Muscle layer of duodenum (tissue), 2 donors: ENCODE results near the gene CHD5.

Source experiments
- H3K27ac ChIP-seq: one replicate; pipeline ENCODE4 v1.7.0; 2013; ENCODE audit warnings: mild to moderate bottlenecking, low read length
- H3K27me3 ChIP-seq: one replicate; pipeline ENCODE4 v1.7.0; 2013; ENCODE audit warnings: low read depth, mild to moderate bottlenecking, control low read depth, low read length
- H3K36me3 ChIP-seq, 2 donors: one replicate each; pipeline ENCODE4 v1.7.0; 2013; ENCODE audit warnings: low read length in 2 of 2, control low read depth in 1 of 2, mild to moderate bottlenecking in 1 of 2; ENCODE audit not compliant: insufficient read depth in 2 of 2, control insufficient read depth in 1 of 2
- H3K4me1 ChIP-seq, 2 donors: one replicate each; pipeline ENCODE4 v1.7.0; 2013; ENCODE audit warnings: low read length in 2 of 2, mild to moderate bottlenecking in 2 of 2, control low read depth in 1 of 2, moderate library complexity in 1 of 2; ENCODE audit not compliant: insufficient read depth in 2 of 2, control insufficient read depth in 1 of 2
- H3K4me3 ChIP-seq, 2 donors: one replicate each; pipeline ENCODE4 v1.7.0; 2013; ENCODE audit warnings: low read length in 2 of 2, low read depth in 1 of 2, mild to moderate bottlenecking in 1 of 2
- H3K9me3 ChIP-seq, 2 donors: one replicate each; pipeline ENCODE4 v1.7.0; 2013; ENCODE audit warnings: low read length in 2 of 2, control low read depth in 1 of 2, mild to moderate bottlenecking in 1 of 2; ENCODE audit not compliant: control insufficient read depth in 1 of 2
- donor health status: healthy.

The CHD5 gene

DNA sequence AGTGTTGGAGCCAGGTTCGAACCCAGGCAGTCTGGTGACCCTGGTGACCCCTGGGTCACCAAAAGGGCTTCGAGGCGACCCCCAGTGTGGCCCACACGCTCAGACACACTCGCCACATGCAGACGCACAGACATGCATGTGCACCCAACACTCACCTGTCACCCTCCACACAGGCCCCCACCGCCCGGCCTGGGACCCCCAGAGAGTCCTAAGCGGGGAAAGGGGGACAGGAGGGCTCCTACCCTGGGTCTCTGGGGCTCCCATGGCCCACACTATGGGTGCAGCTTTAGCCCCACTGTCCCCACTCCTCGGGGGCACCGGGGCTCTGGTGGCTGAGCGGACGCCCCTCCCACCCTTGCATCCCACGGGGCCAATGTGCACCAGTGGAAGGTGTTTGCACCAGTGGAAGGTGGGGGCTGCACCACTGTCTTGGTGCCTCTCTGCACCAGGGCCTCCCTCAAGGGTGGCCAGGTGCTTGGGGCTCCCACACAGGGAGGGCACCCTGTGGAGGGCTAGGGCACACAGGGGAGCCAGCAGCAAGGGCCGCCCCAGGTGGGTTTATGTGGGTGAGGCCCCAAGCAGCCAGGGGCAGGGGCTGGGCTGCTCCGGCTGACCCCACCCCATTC, 9.9 kb downstream of the CHD5 start:
- no peak overlapping the region for H3K4me3 ChIP-seq
- no peaks in the 10 kb centered on the region for H3K4me1 ChIP-seq
- H3K27ac ChIP-seq: no peak overlapping the region
- H3K27me3 ChIP-seq: peaks cover 3% of the 10 kb centered on the region
- no peaks in the 10 kb centered on the region for H3K36me3 ChIP-seq
- H3K9me3 ChIP-seq: no peaks in the 10 kb centered on the region

DNA sequence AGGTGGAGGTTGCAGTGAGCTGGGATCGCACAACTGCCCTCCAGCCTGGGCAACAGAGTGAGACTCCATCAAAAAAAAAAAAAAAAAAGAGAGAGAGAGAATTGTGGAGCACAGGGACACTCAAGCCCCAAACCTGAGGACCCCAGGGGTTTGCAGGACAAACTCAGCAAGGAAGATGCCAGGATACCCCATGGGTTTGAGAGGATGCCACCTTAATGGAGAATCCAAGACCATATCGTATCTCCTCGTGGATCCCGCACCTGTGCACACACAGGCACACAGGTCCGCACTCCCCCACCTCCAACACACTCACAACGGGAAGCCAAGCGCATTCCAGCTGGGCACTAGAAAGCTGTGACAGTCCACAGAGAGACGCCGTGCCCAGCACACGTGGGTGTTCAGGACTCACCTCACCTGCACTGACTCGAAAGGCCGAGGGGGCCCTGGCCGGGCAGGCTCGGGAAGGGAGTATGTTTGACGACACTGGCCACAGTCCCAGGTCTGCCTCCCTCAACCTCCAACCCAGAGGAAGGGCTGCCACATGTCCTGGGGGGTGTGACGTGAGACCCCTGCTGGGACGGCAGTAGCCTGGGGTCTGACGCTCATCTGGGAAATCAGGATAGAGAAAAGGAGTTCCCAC, 11.1 kb downstream of the CHD5 start:
- H3K27me3 ChIP-seq: no peaks in the 10 kb centered on the region

DNA sequence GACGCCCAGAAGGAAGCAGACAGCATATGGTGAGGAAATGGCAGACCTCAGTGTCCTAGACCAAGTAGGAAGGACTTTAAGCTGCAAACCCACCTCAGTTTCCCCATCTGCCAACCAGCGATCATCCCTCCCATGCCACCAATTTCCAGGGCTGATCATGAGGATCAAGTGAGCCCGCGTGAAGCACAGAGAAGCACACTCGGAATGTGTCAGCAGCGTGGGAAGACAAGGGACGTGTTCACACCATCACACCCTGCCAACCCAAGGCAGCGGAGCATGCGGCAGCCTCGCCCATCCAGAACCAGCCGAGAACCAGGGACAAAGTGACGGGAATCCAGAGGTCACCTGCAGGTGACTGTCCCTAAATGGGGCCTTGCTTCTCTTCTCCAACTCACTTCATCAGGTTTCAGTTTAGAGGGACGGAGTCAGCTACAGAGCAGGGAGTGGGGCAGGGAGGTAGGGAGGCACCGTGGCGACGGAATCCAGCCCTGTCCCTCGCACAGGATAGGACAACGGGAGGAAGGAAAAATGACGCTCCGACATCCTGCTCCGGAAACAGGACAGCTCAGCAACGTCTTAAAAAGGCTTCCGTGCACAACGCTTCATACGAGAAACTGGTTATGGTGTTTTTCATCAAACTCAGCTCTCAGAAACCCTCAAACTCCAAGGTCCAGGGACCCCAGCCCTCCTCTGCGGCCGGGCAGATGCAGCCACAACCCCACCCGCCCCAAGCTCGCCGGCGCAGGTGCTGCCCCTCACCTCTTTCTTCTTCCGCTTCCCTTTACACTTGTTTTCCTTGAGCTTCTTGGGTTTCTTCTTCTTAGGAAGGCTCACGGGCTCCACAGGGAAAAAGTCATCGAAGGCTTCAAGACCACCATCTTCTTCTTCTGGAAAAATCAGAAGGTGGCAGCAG, 12.5 kb downstream of the CHD5 start:
- Histone ChIP-seq H3K36me3 (no peaks in the 10 kb centered on the region), H3K27me3 (no peaks in the 10 kb centered on the region), H3K4me3 (no peak overlapping the region), H3K9me3 (no peaks in the 10 kb centered on the region), H3K27ac (no peak overlapping the region), H3K4me1 (no peaks in the 10 kb centered on the region)

More for the DNA sequence above, 11.1 kb downstream of the CHD5 start:
- H3K9me3 ChIP-seq: no peaks in the 10 kb centered on the region
- H3K4me3 ChIP-seq: no peak overlapping the region
- no peaks in the 10 kb centered on the region for H3K36me3 ChIP-seq
- H3K4me1 ChIP-seq: no peaks in the 10 kb centered on the region
- no peak overlapping the region for H3K27ac ChIP-seq

DNA sequence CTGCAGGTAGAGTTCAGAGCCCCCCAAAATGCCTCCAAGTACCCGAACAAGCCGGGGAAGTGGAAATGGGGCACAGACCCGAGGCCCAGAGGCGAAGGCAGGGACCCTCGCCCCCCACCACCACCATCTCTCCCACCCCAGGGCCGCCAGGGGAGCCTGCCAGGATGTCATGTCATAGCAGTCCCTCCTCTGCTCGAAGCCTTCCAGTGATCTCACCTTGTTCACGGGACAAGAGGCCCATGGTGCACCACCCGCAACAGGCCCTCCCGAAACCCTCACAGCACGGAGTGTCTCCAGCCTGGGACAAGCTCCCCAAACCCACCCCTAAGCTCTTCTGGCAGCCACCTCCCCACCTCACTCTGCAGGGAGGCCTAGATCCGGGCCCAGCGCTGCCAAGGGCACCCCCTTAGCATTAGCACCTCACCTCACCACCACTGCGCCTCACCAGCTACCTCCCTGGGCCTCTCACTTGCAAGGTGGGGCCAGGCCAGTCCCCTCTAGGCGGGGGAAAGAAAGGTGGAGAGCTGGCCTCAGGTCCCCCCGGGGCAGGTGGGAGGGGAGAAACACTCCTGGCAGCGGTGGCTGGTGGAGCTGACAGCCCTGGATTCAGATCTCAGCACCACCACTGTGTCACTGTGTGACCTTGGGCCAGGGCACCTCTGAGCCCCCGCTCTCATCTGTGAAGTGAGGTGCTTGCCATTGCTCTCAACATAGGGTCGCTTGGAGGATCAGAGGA, 13.3 kb downstream of the CHD5 start:
- no peak overlapping the region for H3K27ac ChIP-seq
- H3K4me3 ChIP-seq: no peak overlapping the region
- H3K4me1 ChIP-seq: no peaks in the 10 kb centered on the region
- no peaks in the 10 kb centered on the region for H3K36me3 ChIP-seq
- H3K27me3 ChIP-seq: peaks cover under 1% of the 10 kb centered on the region
- no peaks in the 10 kb centered on the region for H3K9me3 ChIP-seq

DNA sequence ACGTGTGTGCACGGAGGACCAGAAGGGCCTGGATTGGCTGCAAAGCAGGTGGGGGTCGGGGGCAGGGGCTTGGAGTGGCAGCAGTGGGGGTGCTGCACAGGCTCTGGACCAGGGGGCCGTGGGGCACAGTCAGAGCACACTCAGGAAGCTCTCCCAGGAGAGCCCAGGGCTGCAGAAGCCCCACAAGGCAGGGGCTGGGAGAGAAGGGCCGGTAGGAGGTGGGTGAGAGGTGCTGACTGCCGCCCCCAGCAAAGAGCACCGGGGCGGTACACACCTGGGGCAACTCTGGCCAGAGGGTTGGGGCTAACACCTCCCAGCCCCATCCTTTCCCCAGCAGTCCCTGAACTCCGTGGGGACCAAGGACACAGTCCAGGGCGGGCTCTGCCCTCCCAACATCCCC, 13.9 kb downstream of the CHD5 start:
- peaks cover 6% of the 10 kb centered on the region for H3K27me3 ChIP-seq
- H3K36me3 ChIP-seq: no peaks in the 10 kb centered on the region
- H3K27ac ChIP-seq: no peak overlapping the region
- no peaks in the 10 kb centered on the region for H3K9me3 ChIP-seq
- H3K4me3 ChIP-seq: no peak overlapping the region
- no peaks in the 10 kb centered on the region for H3K4me1 ChIP-seq

DNA sequence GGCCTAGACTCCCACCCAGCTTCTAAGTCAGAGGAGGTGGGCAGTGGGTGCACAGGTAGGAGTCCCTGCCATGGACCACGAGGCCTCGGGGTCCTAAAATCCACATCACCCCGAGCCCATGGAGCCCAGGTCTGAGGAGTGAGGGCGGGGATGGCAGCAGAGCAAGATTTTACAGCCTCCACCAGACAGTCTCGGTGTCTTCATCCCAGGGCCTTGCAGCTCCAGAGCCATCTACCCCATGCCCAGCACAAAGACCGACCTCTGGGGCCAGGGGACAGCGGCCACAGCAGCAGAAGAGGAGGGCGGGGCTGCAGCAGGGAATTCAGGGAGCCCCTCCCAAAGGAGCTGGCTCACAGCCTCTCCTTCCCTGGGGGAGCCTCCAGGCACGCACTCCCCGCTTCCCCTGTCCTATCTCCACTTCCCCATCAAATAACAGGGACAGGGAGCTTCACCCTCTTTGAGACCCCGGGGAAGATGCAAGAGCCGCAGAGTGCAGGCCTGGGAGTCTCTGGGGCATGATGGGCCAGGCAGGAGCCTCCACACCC, 14.6 kb downstream of the CHD5 start:
- peaks cover 6% of the 10 kb centered on the region for H3K27me3 ChIP-seq
- no peaks in the 10 kb centered on the region for H3K9me3 ChIP-seq
- H3K4me3 ChIP-seq: no peak overlapping the region
- H3K4me1 ChIP-seq: no peaks in the 10 kb centered on the region
- no peak overlapping the region for H3K27ac ChIP-seq
- no peaks in the 10 kb centered on the region for H3K36me3 ChIP-seq

DNA sequence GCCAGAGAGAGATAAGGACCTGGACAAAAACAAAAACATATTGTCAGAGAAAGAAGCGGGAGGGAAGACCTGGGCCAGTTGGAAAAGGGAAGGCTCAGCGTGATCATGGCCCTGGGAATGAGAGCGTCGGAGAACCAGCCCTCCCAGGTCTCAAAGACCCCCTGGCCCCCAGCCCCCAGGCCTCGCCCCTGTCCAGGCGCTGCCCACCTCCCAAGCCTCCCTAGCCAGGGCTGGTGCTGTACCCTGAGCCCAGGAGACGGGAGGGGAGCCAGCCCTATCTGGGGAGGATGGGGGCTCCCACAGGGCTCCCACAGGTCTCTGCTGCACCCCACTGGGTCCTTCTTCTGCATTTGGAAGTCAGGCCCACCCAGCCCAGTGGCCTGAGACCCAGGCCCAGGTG, 15.1 kb downstream of the CHD5 start:
- Histone ChIP-seq H3K9me3 (no peaks in the 10 kb centered on the region), H3K36me3 (no peaks in the 10 kb centered on the region), H3K27ac (no peak overlapping the region), H3K4me3 (no peak overlapping the region), H3K27me3 (peaks cover 6% of the 10 kb centered on the region), H3K4me1 (no peaks in the 10 kb centered on the region)

DNA sequence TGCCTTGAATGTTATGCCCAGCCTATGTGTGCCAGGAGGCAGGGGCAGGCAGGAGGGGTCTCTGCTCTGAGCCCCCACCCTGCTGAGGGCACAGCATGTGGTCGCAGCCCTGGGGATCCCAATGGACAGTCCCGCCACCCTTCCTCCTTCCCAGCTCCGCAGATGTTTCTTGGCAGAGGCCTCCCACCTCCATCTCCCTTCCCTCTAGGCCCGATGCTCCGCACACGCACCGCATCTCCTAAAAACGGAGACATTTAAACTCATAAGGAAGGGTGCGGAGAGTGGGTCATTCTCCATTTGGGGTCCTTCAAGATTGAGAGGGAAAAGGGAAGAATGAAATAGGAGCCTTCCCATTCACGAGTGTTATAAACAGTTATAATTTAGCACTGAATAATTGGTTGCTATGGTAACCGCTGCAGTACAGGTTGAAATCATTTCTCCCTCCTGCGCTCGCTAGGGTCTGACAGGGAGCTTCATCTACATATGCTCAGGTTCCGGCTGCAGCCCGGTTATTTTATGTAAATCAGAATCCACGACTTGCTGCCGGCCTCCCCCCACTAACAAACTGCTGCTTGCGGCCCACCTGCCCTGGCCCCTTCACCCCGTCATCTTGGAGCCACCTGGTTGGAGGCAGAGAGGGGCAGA, 16.0 kb downstream of the CHD5 start:
- H3K4me3 ChIP-seq: no peak overlapping the region
- H3K4me1 ChIP-seq: no peaks in the 10 kb centered on the region
- no peak overlapping the region for H3K27ac ChIP-seq
- H3K9me3 ChIP-seq: no peaks in the 10 kb centered on the region
- H3K36me3 ChIP-seq: no peaks in the 10 kb centered on the region
- peaks cover 6% of the 10 kb centered on the region for H3K27me3 ChIP-seq

DNA sequence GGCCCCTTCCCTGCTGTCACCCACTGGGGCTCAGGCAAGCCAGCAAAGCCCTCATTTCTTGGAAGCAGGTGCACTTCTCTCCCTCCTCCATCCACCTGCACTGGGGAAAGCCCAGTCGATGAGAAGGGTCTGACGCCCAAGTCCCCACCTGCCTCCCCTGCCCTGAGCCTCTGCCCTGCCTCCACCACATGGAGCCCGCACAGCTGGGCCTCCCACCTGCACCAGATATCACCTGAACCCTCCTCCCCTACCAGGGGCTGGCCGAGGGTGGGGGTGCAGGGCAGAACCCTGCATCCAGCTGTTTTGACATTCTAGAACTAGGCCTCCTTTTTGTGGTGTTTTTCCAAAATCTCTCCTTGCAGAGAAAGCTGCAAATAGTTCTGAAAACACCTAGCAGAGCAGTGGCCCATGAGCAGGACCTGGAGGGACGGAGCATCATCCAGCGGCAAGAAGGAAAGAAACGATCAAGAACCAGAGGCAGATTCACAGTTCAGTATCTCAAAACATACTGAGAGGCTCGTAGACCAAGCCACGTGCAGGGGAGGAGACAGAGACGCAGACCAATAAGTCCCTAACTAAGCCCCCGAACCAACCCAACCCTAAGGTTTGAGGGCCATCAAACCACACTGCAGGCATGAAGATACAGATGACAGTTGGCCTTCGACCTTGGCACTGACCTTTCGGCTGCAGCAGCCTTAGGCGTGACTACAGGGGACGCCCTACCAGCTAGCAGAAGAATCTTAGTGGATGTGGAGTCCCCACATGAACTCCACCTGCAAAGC, 16.7 kb downstream of the CHD5 start:
- Histone ChIP-seq H3K9me3 (no peaks in the 10 kb centered on the region), H3K36me3 (no peaks in the 10 kb centered on the region)

DNA sequence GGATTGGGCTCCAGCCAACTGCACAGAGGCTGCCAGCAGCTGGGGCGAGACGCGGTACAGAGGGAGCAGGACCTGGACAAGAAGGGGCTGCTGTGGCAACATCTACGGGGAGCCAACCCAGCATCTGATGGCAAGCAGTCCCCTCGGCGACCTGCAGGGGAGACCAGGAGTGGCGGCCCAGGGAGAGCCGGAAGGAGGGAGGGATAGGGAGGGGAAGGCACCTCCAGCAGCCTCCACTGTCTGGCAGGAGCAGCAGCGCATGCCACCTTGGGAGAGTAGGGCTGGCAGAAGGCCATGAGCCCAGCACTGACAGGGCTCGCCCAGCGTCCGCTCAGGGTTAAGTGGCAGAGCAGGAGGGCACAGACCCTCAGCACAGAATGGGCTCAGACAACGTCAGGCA, 17.3 kb downstream of the CHD5 start:
- H3K9me3 ChIP-seq: no peaks in the 10 kb centered on the region
- H3K27ac ChIP-seq: no peak overlapping the region
- peaks cover 6% of the 10 kb centered on the region for H3K27me3 ChIP-seq
- H3K36me3 ChIP-seq: no peaks in the 10 kb centered on the region
- H3K4me3 ChIP-seq: no peak overlapping the region
- H3K4me1 ChIP-seq: no peaks in the 10 kb centered on the region

More for the DNA sequence above, 16.7 kb downstream of the CHD5 start:
- no peak overlapping the region for H3K27ac ChIP-seq
- peaks cover 6% of the 10 kb centered on the region for H3K27me3 ChIP-seq
- no peak overlapping the region for H3K4me3 ChIP-seq
- no peaks in the 10 kb centered on the region for H3K4me1 ChIP-seq
